Fibroblast of lung (primary cell): ENCODE results near the gene OPALIN. TPM values are rescaled to one million over a fixed set of nuclear protein-coding genes. Genes with fewer than 3 reads are reported as not detected.

Source experiments
- DNase-seq, 2 donors: peaks; one replicate each; pipeline versions ENCODE4 v3.0.0 to v3.0.0-alpha.2; 2010; ENCODE audit warnings: low read depth in 2 of 2
- H2AFZ ChIP-seq: 2 replicates; pipeline ENCODE4 v1.5.1; 2012; ENCODE audit warnings: low read length, control low read depth, inconsistent platforms
- H3K27ac ChIP-seq: 2 replicates; pipeline ENCODE4 v1.5.1; 2011; ENCODE audit warnings: low read length, control low read depth; ENCODE audit not compliant: insufficient read depth
- H3K27me3 ChIP-seq: 2 replicates; pipeline ENCODE4 v1.5.1; 2011; ENCODE audit warnings: mild to moderate bottlenecking, low read length; ENCODE audit not compliant: control insufficient read depth, insufficient read depth
- H3K36me3 ChIP-seq: 2 replicates; pipeline ENCODE4 v1.5.1; 2011; ENCODE audit warnings: low read length; ENCODE audit not compliant: control insufficient read depth, insufficient read depth
- H3K4me1 ChIP-seq: 2 replicates; pipeline ENCODE4 v1.5.1; 2011; ENCODE audit warnings: low read length; ENCODE audit not compliant: control insufficient read depth, insufficient read depth; ENCODE audit errors: extremely low read depth
- H3K4me2 ChIP-seq: 2 replicates; pipeline ENCODE4 v1.5.1; 2011; ENCODE audit warnings: low read length, control low read depth; ENCODE audit not compliant: insufficient read depth; ENCODE audit errors: extremely low read depth
- H3K4me3 ChIP-seq, 4 experiments: fragments of 200-600 bp in 1 of 4; sonication (generic) in 1 of 4; replicated peaks in 1 of 4; 2 replicates each; pipeline ENCODE4 v1.5.1; 2011 to 2016; ENCODE audit warnings: low read length in 4 of 4, low read depth in 3 of 4, mild to moderate bottlenecking in 3 of 4, control low read depth in 2 of 4, inconsistent platforms in 1 of 4, mixed read lengths in 1 of 4; ENCODE audit not compliant: insufficient read depth in 1 of 4; ENCODE audit errors: control extremely low read depth in 1 of 4
- H3K79me2 ChIP-seq: 2 replicates; pipeline ENCODE4 v1.5.1; 2012; ENCODE audit warnings: mild to moderate bottlenecking, low read length, inconsistent platforms; ENCODE audit not compliant: control insufficient read depth, insufficient read depth
- H3K9ac ChIP-seq: 2 replicates; pipeline ENCODE4 v1.5.1; 2011; ENCODE audit warnings: mild to moderate bottlenecking, low read length, control low read depth; ENCODE audit not compliant: insufficient read depth
- H3K9me3 ChIP-seq: 2 replicates; pipeline ENCODE4 v1.5.1; 2012; ENCODE audit warnings: low read depth, low read length; ENCODE audit not compliant: control insufficient read depth, insufficient read depth
- H4K20me1 ChIP-seq: 2 replicates; pipeline ENCODE4 v1.5.1; 2011; ENCODE audit warnings: low read length; ENCODE audit not compliant: control insufficient read depth, insufficient read depth; ENCODE audit errors: extremely low read depth
- CTCF ChIP-seq, 2 donors: IDR thresholded peaks in 1 of 2; conservative IDR thresholded peaks in 1 of 2; 1 replicate in 1 of 2; 2 replicates in 1 of 2; pipeline ENCODE4 v1.5.1; 2011 to 2012; ENCODE audit warnings: low read length in 2 of 2, control low read depth in 1 of 2, inconsistent platforms in 1 of 2, low read depth in 1 of 2, mild to moderate bottlenecking in 1 of 2
- EZH2 ChIP-seq: IDR thresholded peaks from 2 replicates; pipeline ENCODE4 v1.5.1; 2012; ENCODE audit warnings: low read length, control low read depth, mild to moderate bottlenecking; ENCODE audit errors: missing control alignments
- polyA plus RNA-seq, 2 donors: library from polyadenylated mRNA; depleted of rRNA in 1 of 2; stranded (reverse) in 1 of 2; unstranded in 1 of 2; fragments of >200 nt; gene quantifications; 2 replicates each; pipeline ENCODE4 v1.2.1, GENCODE V29; 2011 to 2012; ENCODE audit warnings: missing spikeins in 1 of 2
- total RNA-seq: library from RNA; depleted of rRNA; stranded (reverse); fragments of >200 nt; gene quantifications from 2 replicates; pipeline ENCODE4 v1.2.1, GENCODE V29; 2014

OPALIN gene
- total and polyA plus RNA-seq, 2 donors (not counting 1 experiment from before 2014, with no cell fraction given), result not detected

GRCh38 chr10:96395931-96396877, 37.4 kb upstream of the OPALIN start:
- no peak overlapping the region for H3K4me3 ChIP-seq
- H4K20me1 ChIP-seq, result no peaks in the 10 kb centered on the region
- DNase-seq, result peak; percentile 57 to 71
- H3K9ac ChIP-seq, result no peak overlapping the region
- no peaks in the 10 kb centered on the region for H3K36me3 ChIP-seq
- no peak overlapping the region for H3K4me2 ChIP-seq
- H3K27ac ChIP-seq, result no peak overlapping the region
- no peaks in the 10 kb centered on the region for H3K9me3 ChIP-seq
- no peaks in the 10 kb centered on the region for H3K79me2 ChIP-seq
- no peaks in the 10 kb centered on the region for H3K4me1 ChIP-seq
- peak; percentile 71 to 80 for TF ChIP-seq CTCF (conservative IDR thresholded peaks at IDR 0.05 in 1 of 2, IDR thresholded peaks at IDR 0.05 in 1 of 2; ENCODE audit: low read depth in 1 of 2, low read length in 2 of 2)
- TF ChIP-seq EZH2, result no peak
- H2AFZ ChIP-seq, result no peak overlapping the region
- H3K27me3 ChIP-seq, result peaks cover 4% of the 10 kb centered on the region

- Histone ChIP-seq H3K4me1 (no peaks in the 10 kb centered on the region), H3K27ac (no peak overlapping the region), H4K20me1 (no peaks in the 10 kb centered on the region), H3K9ac (no peak overlapping the region), H3K27me3 (no peaks in the 10 kb centered on the region), H3K9me3 (no peaks in the 10 kb centered on the region), H3K36me3 (no peaks in the 10 kb centered on the region), H3K79me2 (no peaks in the 10 kb centered on the region), H2AFZ (no peak overlapping the region), H3K4me3 (no peak overlapping the region), H3K4me2 (no peak overlapping the region)
- TF ChIP-seq EZH2 (no peak), CTCF (conservative IDR thresholded peaks at IDR 0.05 in 1 of 2, IDR thresholded peaks at IDR 0.05 in 1 of 2; ENCODE audit: low read depth in 1 of 2, low read length in 2 of 2) (no peak)
- DNase-seq, result no peak
Measured at GRCh38 chr10:96390460-96390864, 31.7 kb upstream of the OPALIN start.

- H3K79me2 ChIP-seq, result no peaks in the 10 kb centered on the region
- H3K4me3 ChIP-seq, result no peak overlapping the region
- no peaks in the 10 kb centered on the region for H3K9me3 ChIP-seq
- H2AFZ ChIP-seq, result no peak overlapping the region
- no peak for TF ChIP-seq CTCF (conservative IDR thresholded peaks at IDR 0.05 in 1 of 2, IDR thresholded peaks at IDR 0.05 in 1 of 2; ENCODE audit: low read depth in 1 of 2, low read length in 2 of 2)
- no peak for TF ChIP-seq EZH2
- no peak for DNase-seq
- no peaks in the 10 kb centered on the region for H4K20me1 ChIP-seq
- H3K9ac ChIP-seq, result no peak overlapping the region
- H3K27me3 ChIP-seq, result no peaks in the 10 kb centered on the region
- H3K4me2 ChIP-seq, result no peak overlapping the region
- H3K4me1 ChIP-seq, result no peaks in the 10 kb centered on the region
- no peaks in the 10 kb centered on the region for H3K36me3 ChIP-seq
- H3K27ac ChIP-seq, result no peak overlapping the region
Measured at GRCh38 chr10:96389785-96390184, 31.0 kb upstream of the OPALIN start.
